Measurements from ENCODE around the gene AOC2. TPM values are rescaled to one million over a fixed set of nuclear protein-coding genes. Genes with fewer than 3 reads are reported as not detected.
A peak's percentile ranks its signal among the peaks of the same experiment; 100 is the strongest.

The AOC2 gene, protein sequence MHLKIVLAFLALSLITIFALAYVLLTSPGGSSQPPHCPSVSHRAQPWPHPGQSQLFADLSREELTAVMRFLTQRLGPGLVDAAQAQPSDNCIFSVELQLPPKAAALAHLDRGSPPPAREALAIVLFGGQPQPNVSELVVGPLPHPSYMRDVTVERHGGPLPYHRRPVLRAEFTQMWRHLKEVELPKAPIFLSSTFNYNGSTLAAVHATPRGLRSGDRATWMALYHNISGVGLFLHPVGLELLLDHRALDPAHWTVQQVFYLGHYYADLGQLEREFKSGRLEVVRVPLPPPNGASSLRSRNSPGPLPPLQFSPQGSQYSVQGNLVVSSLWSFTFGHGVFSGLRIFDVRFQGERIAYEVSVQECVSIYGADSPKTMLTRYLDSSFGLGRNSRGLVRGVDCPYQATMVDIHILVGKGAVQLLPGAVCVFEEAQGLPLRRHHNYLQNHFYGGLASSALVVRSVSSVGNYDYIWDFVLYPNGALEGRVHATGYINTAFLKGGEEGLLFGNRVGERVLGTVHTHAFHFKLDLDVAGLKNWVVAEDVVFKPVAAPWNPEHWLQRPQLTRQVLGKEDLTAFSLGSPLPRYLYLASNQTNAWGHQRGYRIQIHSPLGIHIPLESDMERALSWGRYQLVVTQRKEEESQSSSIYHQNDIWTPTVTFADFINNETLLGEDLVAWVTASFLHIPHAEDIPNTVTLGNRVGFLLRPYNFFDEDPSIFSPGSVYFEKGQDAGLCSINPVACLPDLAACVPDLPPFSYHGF
- total RNA-seq, result 10 to 100 TPM in 1 of 2 donors, 1 to 10 TPM in 1; 8.8 to 11.5 TPM

DNA sequence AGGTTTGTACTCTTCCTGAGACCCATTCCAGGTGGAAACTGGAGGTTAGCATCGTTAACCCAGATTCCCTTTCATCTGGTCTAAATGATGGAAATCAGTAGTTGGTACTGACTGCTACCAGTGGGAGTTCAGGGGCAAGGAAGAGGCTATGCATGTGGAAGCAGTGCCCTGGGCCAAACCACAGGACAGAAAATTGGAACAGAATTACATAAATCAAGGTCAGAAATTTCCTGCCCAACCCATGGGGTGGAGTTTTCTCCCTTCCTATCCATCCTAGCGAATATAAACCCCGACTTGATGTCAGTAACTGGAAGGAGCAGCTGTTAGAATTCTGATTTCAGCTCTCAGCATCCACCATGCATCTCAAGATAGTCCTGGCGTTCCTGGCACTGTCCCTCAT lies at the start of gene AOC2:
Gene AOC2 (plus strand): TSS at position 310 of the 400 bp plus-strand sequence. CDS start 47 bp downstream, at position 357.
- H3K4me3 Mint-ChIP-seq, result no peak within 1 kb of the TSS
- H3K27ac Mint-ChIP-seq, result no peak within 1 kb of the TSS
- H3K9me3 Mint-ChIP-seq, result no peaks in the 10 kb centered on the region
- H3K4me1 Mint-ChIP-seq (ENCODE audit: low read depth), result peaks cover 28% of the 10 kb centered on the region
- ATAC-seq (replicated peaks in 1 of 2), result no peak
- no peak for DNase-seq
- H3K36me3 Mint-ChIP-seq (ENCODE audit: insufficient read depth in 2 of 2), result peaks cover 8 to 15% of the 10 kb centered on the region in 2 donors
- H3K27me3 Mint-ChIP-seq (ENCODE audit: low read depth), result no peaks in the 10 kb centered on the region

DNA sequence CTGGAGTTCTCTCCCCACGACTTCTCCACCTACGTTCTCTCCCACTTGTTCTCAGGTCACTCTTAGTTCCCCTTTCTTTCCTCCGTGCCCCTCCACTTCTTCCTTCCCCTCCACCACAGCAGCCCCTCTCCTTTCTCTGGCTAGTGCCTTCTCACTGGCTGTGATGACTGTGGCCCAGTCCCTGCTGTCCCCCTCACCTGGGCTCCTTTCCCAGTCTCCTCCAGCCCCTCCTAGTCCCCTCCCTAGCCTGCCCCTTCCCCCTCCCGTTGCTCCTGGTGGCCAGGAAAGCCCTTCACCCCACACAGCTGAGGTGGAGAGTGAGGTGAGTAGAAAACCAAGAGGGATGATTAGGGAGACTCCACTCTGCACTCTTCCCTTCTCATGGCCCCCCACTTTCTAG lies 49.3 kb upstream of the AOC2 start:
- peaks cover 27% of the 10 kb centered on the region for H3K4me1 Mint-ChIP-seq (ENCODE audit: low read depth)
- peaks cover 0 to 4% of the 10 kb centered on the region in 2 donors for H3K36me3 Mint-ChIP-seq (ENCODE audit: insufficient read depth in 2 of 2)
- H3K27me3 Mint-ChIP-seq (ENCODE audit: low read depth), result peaks cover 5% of the 10 kb centered on the region
- no peak overlapping the region for H3K27ac Mint-ChIP-seq
- ATAC-seq (replicated peaks in 1 of 2) (no peak), DNase-seq (no peak)
- no peak overlapping the region for H3K4me3 Mint-ChIP-seq
- H3K9me3 Mint-ChIP-seq, result peaks cover 0 to 2% of the 10 kb centered on the region in 2 donors

DNA sequence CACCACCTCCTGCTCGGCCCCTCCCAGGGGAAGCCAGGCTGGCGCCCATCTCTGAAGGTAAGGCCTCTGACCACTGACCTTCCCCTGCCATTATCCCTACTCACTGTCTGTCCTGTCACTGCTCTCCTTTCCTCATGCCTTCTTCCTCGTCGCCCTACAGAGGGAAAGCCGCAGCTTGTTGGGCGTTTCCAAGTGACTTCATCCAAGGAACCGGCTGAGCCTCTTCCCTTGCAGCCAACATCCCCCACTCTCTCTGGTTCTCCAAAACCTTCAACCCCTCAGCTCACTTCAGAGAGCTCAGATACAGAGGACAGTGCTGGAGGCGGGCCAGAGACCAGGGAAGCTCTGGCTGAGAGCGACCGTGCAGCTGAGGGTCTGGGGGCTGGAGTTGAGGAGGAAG lies 48.9 kb upstream of the AOC2 start:
- DNase-seq (no peak), ATAC-seq (replicated peaks in 1 of 2) (no peak)
- Mint-ChIP-seq H3K27me3 (ENCODE audit: low read depth) (peaks cover under 1% of the 10 kb centered on the region), H3K27ac (no peak overlapping the region), H3K36me3 (ENCODE audit: insufficient read depth in 2 of 2) (peaks cover 0 to 4% of the 10 kb centered on the region in 2 donors), H3K4me3 (no peak overlapping the region), H3K9me3 (peaks cover 0 to 2% of the 10 kb centered on the region in 2 donors), H3K4me1 (ENCODE audit: low read depth) (peaks cover 27% of the 10 kb centered on the region)

DNA sequence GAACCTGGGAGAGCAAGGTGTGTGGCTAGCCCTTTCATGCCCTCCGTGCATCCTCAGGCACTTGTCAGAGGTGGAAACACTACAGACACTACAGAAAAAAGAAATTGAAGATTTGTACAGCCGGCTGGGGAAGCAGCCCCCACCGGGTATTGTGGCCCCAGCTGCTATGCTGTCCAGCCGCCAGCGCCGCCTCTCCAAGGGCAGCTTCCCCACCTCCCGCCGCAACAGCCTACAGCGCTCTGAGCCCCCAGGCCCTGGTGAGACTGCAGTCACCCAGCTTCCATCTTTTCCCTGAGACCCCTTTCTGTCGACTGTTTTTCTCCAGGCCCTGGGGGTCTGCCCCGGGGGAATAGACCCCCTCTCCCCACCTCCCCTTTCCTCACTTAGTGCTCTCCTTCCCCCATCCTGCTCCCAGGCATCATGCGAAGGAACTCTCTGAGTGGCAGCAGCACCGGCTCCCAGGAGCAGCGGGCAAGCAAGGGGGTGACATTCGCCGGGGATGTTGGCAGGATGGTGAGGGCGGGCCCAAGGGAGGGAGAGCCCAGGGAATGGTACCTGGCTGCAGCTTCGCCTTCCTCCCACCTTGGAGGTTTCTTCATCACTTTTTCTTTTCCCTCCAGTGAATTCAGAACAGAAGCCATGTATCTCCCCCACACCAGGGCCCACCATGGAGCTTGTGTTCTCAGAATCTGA lies 48.2 kb upstream of the AOC2 start:
- peaks cover 0 to 2% of the 10 kb centered on the region in 2 donors for H3K9me3 Mint-ChIP-seq

DNA sequence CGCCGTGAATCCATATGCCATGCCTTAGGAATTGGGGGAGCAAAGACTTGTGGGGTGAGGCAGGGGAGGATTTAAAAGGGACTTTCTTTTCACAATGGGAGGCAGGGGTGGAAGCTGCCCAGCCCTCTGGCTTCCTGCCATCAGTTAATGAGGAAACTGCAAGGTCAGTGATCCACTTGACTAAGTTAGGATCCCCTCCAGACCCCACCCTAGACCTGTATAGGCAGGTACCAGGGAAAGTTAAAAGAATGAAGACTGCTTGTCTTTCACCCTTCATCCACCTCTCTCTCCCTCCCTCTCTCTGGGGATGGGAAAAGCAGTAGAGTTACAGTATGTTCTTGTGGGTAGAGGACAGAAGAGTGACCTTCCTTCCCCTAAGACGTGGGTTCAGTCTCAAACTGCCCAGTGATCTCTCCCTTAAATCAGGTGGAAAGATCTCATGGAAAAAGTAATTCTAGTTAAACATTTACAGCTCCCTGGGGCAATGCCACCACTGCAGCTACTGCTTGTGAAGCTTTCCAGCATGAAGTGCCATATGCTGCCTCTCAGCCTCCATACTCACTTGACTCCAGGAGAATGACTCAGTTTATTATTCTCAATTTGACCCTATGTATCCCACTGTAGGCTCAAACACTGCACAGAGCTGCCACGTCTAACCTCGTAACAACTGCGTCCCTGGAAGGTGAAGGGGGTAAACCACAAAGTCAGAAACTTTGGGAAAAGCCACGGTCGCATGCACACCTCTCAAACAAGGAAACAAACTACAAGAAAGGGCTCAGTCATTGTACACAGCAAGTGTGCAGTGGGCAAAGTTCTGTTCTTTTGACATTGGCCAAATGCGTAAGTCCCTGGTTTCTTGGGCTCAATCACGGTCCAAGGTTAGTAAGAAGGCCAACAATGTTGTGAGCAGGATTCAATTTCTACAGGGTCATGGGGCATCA lies 47.0 kb upstream of the AOC2 start:
- Mint-ChIP-seq H3K4me3 (peak overlapping the region; percentile 91 to 95), H3K27ac (no peak overlapping the region), H3K36me3 (ENCODE audit: insufficient read depth in 2 of 2) (peaks cover 0 to 4% of the 10 kb centered on the region in 2 donors), H3K4me1 (ENCODE audit: low read depth) (peaks cover 27% of the 10 kb centered on the region), H3K27me3 (ENCODE audit: low read depth) (no peaks in the 10 kb centered on the region), H3K9me3 (peaks cover 0 to 2% of the 10 kb centered on the region in 2 donors)
- no peak for DNase-seq
- ATAC-seq (replicated peaks in 1 of 2), result no peak

More for the DNA sequence above, 48.2 kb upstream of the AOC2 start:
- Mint-ChIP-seq H3K27me3 (ENCODE audit: low read depth) (no peaks in the 10 kb centered on the region), H3K4me3 (no peak overlapping the region), H3K4me1 (ENCODE audit: low read depth) (peaks cover 27% of the 10 kb centered on the region), H3K36me3 (ENCODE audit: insufficient read depth in 2 of 2) (peaks cover 0 to 4% of the 10 kb centered on the region in 2 donors), H3K27ac (no peak overlapping the region)
- DNase-seq, result no peak
- no peak for ATAC-seq (replicated peaks in 1 of 2)

DNA sequence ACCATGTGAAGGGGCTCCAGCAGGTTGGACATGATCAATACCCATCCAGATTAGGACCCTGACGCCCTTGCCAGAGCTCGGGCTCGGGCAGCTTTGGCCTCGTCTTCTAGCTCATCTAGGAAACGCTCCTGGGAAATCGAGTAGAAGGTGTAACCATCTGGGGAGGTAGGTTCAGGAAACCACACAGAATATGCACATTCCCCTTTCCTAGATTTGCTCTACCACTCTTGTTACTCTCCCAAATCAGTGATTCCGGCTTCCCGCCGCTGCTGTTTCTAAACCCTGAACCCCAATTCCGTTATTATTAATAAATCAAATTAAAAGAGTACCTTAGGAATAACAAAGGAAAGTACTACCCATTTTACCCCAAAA lies 46.4 kb upstream of the AOC2 start:
- H3K4me1 Mint-ChIP-seq (ENCODE audit: low read depth), result peaks cover 27% of the 10 kb centered on the region
- no peaks in the 10 kb centered on the region for H3K27me3 Mint-ChIP-seq (ENCODE audit: low read depth)
- no peak for ATAC-seq (replicated peaks in 1 of 2)
- peak overlapping the region; percentile 44 for H3K27ac Mint-ChIP-seq
- H3K9me3 Mint-ChIP-seq, result peaks cover 0 to 2% of the 10 kb centered on the region in 2 donors
- DNase-seq, result no peak
- H3K36me3 Mint-ChIP-seq (ENCODE audit: insufficient read depth in 2 of 2), result peaks cover 0 to 4% of the 10 kb centered on the region in 2 donors
- H3K4me3 Mint-ChIP-seq, result peak overlapping the region; percentile 91 to 95

DNA sequence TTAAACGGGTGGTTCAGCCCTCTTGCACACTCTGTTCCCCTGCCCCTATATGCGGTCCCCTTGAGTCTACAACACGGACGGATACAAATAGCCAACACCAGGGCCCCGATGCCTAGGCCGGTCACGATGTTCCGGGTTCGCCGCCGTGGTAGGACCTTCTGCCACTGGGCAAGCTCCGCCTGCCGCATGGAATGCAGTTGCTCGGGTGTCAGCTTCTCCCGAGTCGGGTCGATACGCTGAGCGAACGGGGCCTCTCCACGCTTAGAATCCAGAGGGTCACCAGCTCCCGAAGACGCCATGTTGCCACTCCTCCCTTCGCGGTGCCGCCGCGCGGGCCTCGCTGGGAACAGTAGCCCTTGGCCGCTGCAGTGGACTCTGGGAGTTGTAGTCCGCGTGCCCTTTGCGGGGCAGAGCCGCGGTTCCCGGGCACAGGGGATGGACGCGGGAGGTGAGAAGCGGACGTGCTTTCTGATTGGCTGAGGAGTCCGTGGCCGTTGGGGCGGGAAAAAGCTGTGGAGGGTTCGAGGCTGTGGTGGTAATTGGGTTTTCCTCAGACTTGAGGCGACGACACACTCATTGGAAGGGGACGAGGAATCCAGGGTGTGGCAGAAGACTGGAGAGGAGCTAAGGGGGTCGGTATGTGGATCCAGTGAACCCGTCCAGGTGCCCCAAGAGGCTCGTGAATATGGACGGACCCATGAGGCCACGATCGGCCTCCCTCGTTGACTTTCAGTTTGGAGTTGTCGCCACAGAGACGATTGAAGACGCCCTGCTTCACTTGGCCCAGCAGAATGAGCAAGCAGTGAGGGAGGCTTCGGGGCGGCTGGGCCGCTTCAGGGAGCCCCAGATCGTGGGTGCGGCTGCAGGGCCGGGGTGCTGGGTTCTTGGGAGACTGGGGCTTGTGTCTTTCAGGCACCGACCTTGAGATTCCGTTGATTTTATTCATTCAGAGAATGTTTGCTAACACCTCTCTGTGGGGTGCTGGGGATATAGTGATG lies 45.7 kb upstream of the AOC2 start, which contains the start of the genes CNTD1 and COA3:
Gene CNTD1 (plus strand): TSS at position 479 of the 998 bp plus-strand sequence. CDS start 207 bp downstream, at position 686.
Gene COA3 (minus strand): TSS at position 322 of the 998 bp plus-strand sequence. CDS start 23 bp downstream, at position 299.
- H3K36me3 Mint-ChIP-seq (ENCODE audit: insufficient read depth in 2 of 2), result peaks cover 0 to 4% of the 10 kb centered on the region in 2 donors
- peaks cover 0 to 2% of the 10 kb centered on the region in 2 donors for H3K9me3 Mint-ChIP-seq
- ATAC-seq (replicated peaks in 1 of 2), result peak; percentile 99 to 100
- no peaks in the 10 kb centered on the region for H3K27me3 Mint-ChIP-seq (ENCODE audit: low read depth)
- H3K4me1 Mint-ChIP-seq (ENCODE audit: low read depth), result peaks cover 27% of the 10 kb centered on the region
- H3K4me3 Mint-ChIP-seq, result peak within 1 kb of the TSS; percentile 91 to 95
- peak; percentile 87 for DNase-seq
- H3K27ac Mint-ChIP-seq, result peak within 1 kb of the TSS; percentile 44

DNA sequence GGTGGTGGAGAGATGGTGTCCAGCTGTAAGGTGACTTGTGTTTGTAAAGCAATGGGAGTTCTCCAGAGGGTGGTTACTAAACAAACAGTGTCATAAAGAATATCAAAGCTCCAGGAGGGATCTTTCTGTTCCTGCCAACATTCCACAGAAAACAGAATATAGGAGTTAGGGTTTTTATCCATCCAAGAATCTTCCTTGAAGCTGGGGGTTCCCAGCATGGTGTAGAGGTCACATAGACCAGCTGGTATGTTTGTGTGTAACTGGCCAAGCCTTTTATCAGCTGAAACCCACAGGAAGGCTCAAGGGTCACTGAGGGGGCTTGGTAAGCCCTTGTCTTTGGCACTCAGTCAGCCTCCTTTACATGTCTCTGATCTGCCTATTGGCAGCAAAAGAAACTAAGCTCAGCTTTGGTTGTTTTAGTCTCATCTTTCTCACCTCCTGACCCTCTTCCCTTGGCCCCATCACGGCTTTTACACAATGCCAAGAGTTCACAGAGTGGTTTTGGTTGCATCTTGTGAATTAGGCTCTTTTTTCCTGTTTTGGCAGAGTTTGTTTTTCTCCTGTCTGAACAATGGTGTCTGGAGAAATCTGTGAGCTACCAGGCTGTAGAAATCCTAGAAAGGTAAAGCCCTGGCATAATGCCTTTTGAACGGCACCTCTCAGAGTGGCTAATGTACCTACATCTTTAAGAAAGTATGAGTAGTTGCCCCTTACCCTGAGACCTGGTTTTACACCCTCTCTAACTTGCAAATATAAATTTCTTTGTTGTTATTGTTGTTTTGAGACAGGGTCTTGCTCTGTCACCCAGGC lies 41.1 kb upstream of the AOC2 start:
- Mint-ChIP-seq H3K27me3 (ENCODE audit: low read depth) (no peaks in the 10 kb centered on the region), H3K27ac (no peak overlapping the region), H3K9me3 (peaks cover 0 to 2% of the 10 kb centered on the region in 2 donors), H3K36me3 (ENCODE audit: insufficient read depth in 2 of 2) (peaks cover 0 to 4% of the 10 kb centered on the region in 2 donors), H3K4me1 (ENCODE audit: low read depth) (peaks cover 10% of the 10 kb centered on the region), H3K4me3 (no peak overlapping the region)
- ATAC-seq (replicated peaks in 1 of 2) (no peak), DNase-seq (no peak)

DNA sequence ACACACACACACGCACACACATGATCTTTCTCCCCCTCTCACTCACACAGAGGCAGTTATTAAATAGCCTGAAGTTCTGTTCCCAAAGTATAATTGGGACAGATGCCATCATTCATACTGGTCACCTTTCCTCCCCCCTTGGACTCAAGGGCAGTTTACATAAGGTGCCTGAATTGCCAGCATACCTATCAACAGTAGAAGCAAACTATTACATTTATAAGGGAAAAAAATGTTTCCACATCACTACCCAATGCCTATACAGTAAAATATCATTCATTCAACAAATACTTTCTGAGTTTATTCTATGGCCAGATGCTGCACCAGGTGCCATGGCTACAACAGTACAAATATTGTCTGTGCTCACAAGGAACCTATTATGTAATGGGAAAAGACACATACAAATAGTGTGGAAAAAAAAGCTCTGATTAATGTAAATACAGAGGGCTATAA lies 39.4 kb upstream of the AOC2 start:
- no peaks in the 10 kb centered on the region for H3K4me1 Mint-ChIP-seq (ENCODE audit: low read depth)
- no peak for ATAC-seq (replicated peaks in 1 of 2)
- H3K9me3 Mint-ChIP-seq, result no peaks in the 10 kb centered on the region
- DNase-seq, result no peak
- no peak overlapping the region for H3K27ac Mint-ChIP-seq
- no peak overlapping the region for H3K4me3 Mint-ChIP-seq
- H3K27me3 Mint-ChIP-seq (ENCODE audit: low read depth), result no peaks in the 10 kb centered on the region
- peaks cover 0 to 1% of the 10 kb centered on the region in 2 donors for H3K36me3 Mint-ChIP-seq (ENCODE audit: insufficient read depth in 2 of 2)

DNA sequence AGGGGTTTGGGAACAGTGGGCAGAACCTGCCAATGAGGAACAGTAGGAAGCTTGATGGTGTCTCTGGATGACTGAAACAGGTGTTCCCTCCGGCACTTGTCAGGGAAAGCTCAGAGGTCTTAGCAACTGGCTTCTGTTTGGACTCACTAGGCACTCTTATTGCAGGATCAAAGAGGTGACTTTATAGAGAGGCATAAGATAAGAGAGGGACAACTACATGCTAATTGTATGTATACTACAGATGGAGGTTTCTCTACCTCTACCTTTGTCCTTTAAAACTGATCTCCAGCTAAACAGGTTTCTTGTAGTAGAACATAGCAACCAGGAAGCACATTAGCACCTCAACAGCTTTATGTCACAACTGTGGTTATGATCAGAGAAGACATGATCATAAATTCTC lies 38.1 kb upstream of the AOC2 start:
- Mint-ChIP-seq H3K27ac (no peak overlapping the region), H3K4me3 (no peak overlapping the region), H3K27me3 (ENCODE audit: low read depth) (no peaks in the 10 kb centered on the region), H3K9me3 (no peaks in the 10 kb centered on the region), H3K36me3 (ENCODE audit: insufficient read depth in 2 of 2) (peaks cover 4 to 8% of the 10 kb centered on the region in 2 donors), H3K4me1 (ENCODE audit: low read depth) (no peaks in the 10 kb centered on the region)
- ATAC-seq (replicated peaks in 1 of 2) (no peak), DNase-seq (no peak)

All from activated T-cell treated with anti-CD3 and anti-CD28 coated beads, Interleukin-2, amount 50 U/mL, for 72 hours (primary cell).